Effector memory CD8-positive, alpha-beta T cell (primary cell): Measurements from ENCODE around the gene NARS2.

Experiments used
- ATAC-seq: fragments of 150-1000 bp; cut with Tn5 transposase; replicated peaks from 2 replicates; pipeline ENCODE4 v1.10.0; 2021; ENCODE audit warnings: mild to moderate bottlenecking, moderate library complexity
- DNase-seq, 3 experiments: peaks; one replicate each; pipeline ENCODE4 v3.0.0; 2021
- H3K27ac Mint-ChIP-seq, 2 donors: one replicate each; pipeline ENCODE4 v1.8.0; 2022; ENCODE audit warnings: mild to moderate bottlenecking in 2 of 2, mixed read lengths in 2 of 2, moderate library complexity in 2 of 2
- H3K27me3 Mint-ChIP-seq, 2 donors: one replicate each; pipeline ENCODE4 v1.8.0; 2022; ENCODE audit warnings: mixed read lengths in 2 of 2
- H3K36me3 Mint-ChIP-seq: one replicate; pipeline ENCODE4 v1.8.0; 2022; ENCODE audit warnings: mild to moderate bottlenecking, moderate library complexity, mixed read lengths; ENCODE audit not compliant: insufficient read depth
- H3K4me1 Mint-ChIP-seq, 2 donors: one replicate each; pipeline ENCODE4 v1.8.0; 2022; ENCODE audit warnings: low read depth in 2 of 2, mixed read lengths in 2 of 2
- H3K4me3 Mint-ChIP-seq, 2 donors: one replicate each; pipeline ENCODE4 v1.8.0; 2022; ENCODE audit warnings: mild to moderate bottlenecking in 2 of 2, mixed read lengths in 2 of 2, moderate library complexity in 2 of 2
- H3K9me3 Mint-ChIP-seq, 2 donors: one replicate each; pipeline ENCODE4 v1.8.0; 2022; ENCODE audit warnings: mixed read lengths in 2 of 2

NARS2 gene

GRCh38 chr11:78426845-78427244, 147.8 kb downstream of the NARS2 start:
- Mint-ChIP-seq H3K36me3 (no peaks in the 10 kb centered on the region), H3K9me3 (no peaks in the 10 kb centered on the region), H3K4me1 (no peaks in the 10 kb centered on the region), H3K27ac (no peak overlapping the region), H3K4me3 (no peak overlapping the region), H3K27me3 (peaks cover 3 to 4% of the 10 kb centered on the region in 2 donors)
- DNase-seq = no peak
- ATAC-seq = no peak

DNA sequence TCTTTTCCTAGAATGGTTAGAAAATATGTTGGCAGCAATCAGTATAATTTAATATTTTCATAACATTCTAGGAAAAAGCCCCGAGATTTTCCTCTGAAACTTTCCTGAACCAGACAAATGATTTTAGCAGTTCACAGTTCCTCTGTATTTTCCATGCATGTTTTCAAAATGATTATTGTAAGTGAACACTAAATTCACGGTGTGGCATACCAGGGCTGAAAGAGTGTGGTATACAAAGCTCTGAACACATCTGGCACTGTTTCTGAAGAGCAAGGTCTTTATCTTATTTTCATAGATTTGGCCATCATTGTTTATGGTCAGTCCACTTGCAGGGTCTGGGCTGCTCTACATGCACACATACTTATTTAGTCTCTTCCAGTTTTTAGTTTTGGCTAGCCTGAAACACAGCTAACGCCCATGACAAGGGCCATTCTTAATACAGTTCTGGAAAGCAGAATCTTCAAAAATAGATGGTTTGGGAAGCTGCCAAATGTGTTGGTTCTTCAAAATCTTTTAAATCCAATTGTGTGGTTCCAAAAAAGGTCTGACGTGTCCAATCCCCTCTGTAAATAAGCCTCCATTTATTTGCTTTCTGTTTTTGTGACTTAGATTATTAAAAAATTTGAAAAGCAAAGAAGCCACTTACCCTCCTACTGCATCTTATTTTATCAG, 149.1 kb downstream of the NARS2 start:
- Mint-ChIP-seq H3K9me3 (no peaks in the 10 kb centered on the region), H3K4me3 (no peak overlapping the region), H3K36me3 (peaks cover 2% of the 10 kb centered on the region), H3K4me1 (no peaks in the 10 kb centered on the region), H3K27ac (no peak overlapping the region), H3K27me3 (peaks cover 6 to 14% of the 10 kb centered on the region in 2 donors)
- ATAC-seq = no peak
- no peak for DNase-seq

- H3K36me3 Mint-ChIP-seq = peaks cover 2% of the 10 kb centered on the region
- no peak overlapping the region for H3K27ac Mint-ChIP-seq
- ATAC-seq (no peak), DNase-seq (no peak)
- H3K9me3 Mint-ChIP-seq = no peaks in the 10 kb centered on the region
- H3K27me3 Mint-ChIP-seq = peaks cover 12 to 24% of the 10 kb centered on the region in 2 donors
- peaks cover 2 to 3% of the 10 kb centered on the region in 2 donors for H3K4me1 Mint-ChIP-seq
- H3K4me3 Mint-ChIP-seq = no peak overlapping the region
Measured at GRCh38 chr11:78424334-78425270, 150.1 kb downstream of the NARS2 start.

GRCh38 chr11:78423241-78423640, 151.4 kb downstream of the NARS2 start:
- H3K36me3 Mint-ChIP-seq = peaks cover 2% of the 10 kb centered on the region
- H3K4me3 Mint-ChIP-seq = no peak overlapping the region
- H3K9me3 Mint-ChIP-seq = no peaks in the 10 kb centered on the region
- DNase-seq (no peak), ATAC-seq (no peak)
- H3K4me1 Mint-ChIP-seq = peaks cover 3 to 7% of the 10 kb centered on the region in 2 donors
- peaks cover 17 to 30% of the 10 kb centered on the region in 2 donors for H3K27me3 Mint-ChIP-seq
- no peak overlapping the region for H3K27ac Mint-ChIP-seq

DNA sequence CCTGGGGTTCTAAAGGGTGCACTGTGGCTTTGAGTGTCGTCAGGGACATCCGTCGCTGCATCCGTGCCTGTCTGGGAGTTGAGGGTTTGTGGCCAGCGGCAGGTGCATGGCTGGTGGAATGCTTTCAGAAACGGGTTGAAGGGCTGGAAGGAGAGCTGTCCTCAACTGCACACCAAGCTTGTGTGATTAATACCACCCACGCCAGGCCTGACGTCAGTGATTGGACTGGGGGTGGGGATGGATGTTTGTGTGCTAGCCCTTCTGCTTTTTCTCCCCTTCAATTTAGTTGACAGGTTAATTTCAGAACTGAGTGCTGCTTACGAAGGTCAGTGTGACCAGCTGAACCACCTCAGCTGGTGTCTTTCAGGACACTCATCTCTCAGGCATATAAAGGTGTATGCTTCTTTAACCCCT, 153.9 kb downstream of the NARS2 start:
- peaks cover 17 to 30% of the 10 kb centered on the region in 2 donors for H3K27me3 Mint-ChIP-seq

DNA sequence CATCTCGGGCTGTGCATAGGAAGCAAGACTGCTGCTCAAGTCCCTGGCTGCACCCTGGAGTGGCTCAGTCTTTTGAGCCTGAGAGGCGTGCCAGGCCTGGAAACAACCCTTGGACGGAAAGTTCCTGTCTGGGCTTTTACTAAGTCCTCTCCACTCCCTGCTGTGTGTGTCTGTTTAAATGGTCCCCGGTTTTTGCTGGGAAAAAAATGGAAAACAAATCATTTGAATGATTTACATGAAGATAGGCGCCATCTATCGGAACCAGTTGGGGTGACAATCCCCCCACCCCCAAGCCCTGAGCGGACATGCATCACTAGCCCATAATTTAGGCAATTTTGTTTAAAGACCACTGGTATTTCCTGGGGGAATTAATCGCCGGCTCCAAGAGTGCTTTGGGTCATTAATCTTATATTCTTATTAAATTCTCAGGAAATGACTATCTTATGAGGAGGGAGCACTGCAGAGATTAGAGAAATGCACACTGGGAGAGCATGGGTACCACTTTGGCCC, 154.4 kb downstream of the NARS2 start:
- peaks cover 7 to 11% of the 10 kb centered on the region in 2 donors for H3K4me1 Mint-ChIP-seq
- peaks cover 17 to 30% of the 10 kb centered on the region in 2 donors for H3K27me3 Mint-ChIP-seq
- DNase-seq (peak; percentile 12 to 37 (median 27)), ATAC-seq (no peak)
- peaks cover 2% of the 10 kb centered on the region for H3K36me3 Mint-ChIP-seq
- H3K4me3 Mint-ChIP-seq = no peak overlapping the region
- no peak overlapping the region for H3K27ac Mint-ChIP-seq
- no peaks in the 10 kb centered on the region for H3K9me3 Mint-ChIP-seq

More for the DNA sequence above, 153.9 kb downstream of the NARS2 start:
- Mint-ChIP-seq H3K27ac (no peak overlapping the region), H3K4me1 (peaks cover 7 to 11% of the 10 kb centered on the region in 2 donors), H3K4me3 (no peak overlapping the region), H3K9me3 (no peaks in the 10 kb centered on the region), H3K36me3 (peaks cover 2% of the 10 kb centered on the region)
- peak in 1 of 3 experiments; percentile 10 for DNase-seq
- ATAC-seq = no peak

GRCh38 chr11:78419327-78419726, 155.3 kb downstream of the NARS2 start:
- DNase-seq (no peak), ATAC-seq (no peak)
- Mint-ChIP-seq H3K36me3 (peaks cover 2% of the 10 kb centered on the region), H3K4me1 (peaks cover 7 to 11% of the 10 kb centered on the region in 2 donors), H3K9me3 (no peaks in the 10 kb centered on the region), H3K27me3 (peaks cover 17 to 30% of the 10 kb centered on the region in 2 donors), H3K4me3 (peak overlapping the region in 1 of 2 donors; percentile 70), H3K27ac (no peak overlapping the region)

- Mint-ChIP-seq H3K27ac (peak overlapping the region; percentile 15 to 19), H3K27me3 (peaks cover 17 to 30% of the 10 kb centered on the region in 2 donors), H3K4me3 (peak overlapping the region; percentile 68 to 70), H3K9me3 (no peaks in the 10 kb centered on the region), H3K4me1 (peaks cover 7 to 11% of the 10 kb centered on the region in 2 donors), H3K36me3 (peaks cover 2% of the 10 kb centered on the region)
- DNase-seq = no peak
- ATAC-seq = no peak
Measured at GRCh38 chr11:78418584-78419211, 156.0 kb downstream of the NARS2 start.

- Mint-ChIP-seq H3K4me3 (peak overlapping the region; percentile 68 to 70), H3K9me3 (no peaks in the 10 kb centered on the region), H3K27ac (no peak overlapping the region), H3K36me3 (peaks cover 2% of the 10 kb centered on the region), H3K4me1 (peaks cover 7 to 11% of the 10 kb centered on the region in 2 donors), H3K27me3 (peaks cover 17 to 30% of the 10 kb centered on the region in 2 donors)
- DNase-seq (peak; percentile 71 to 76 (median 73)), ATAC-seq (peak; percentile 77)
Measured at GRCh38 chr11:78417888-78418583, 156.6 kb downstream of the NARS2 start.

DNA sequence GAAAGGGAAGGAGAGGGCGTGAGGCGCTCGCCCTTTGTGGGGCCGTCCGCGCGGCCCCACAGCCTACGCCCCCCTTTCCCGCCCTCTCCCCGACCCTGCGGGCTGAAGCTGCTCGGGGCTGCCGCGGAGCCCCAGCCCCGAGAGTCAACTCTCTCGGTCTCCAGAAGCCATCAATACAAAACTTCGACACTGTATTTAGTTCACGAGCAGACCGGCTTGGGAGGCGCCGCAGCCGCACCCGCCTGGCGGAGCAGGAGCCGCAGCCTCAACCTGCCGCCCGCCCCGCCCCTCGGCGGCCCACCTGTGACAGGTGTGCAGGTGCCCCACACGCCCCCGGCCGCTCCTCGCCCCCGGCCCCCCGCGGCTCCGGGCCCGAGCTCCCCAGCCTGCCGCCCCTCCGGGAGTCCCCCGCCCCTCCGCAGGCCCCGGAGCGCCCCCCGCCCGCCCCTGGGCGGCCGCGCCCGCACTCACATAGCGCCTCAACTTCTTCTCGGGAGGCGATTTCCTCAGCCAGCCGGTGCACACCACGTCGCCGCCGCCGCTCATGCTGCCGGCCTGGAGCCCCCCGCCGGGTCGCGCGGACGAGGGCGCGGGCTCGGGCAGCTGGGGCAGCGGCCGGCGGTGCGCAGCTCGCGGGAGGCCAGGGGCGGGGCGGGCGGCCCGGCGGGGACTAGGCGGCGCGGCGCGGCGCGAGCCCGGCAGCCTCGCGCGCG, 157.3 kb downstream of the NARS2 start, which contains the start of gene GAB2:
Gene GAB2 (minus strand): TSS at position 646 of the 713 bp plus-strand sequence. CDS start 100 bp downstream, at position 546.
- peaks cover 7 to 11% of the 10 kb centered on the region in 2 donors for H3K4me1 Mint-ChIP-seq

GRCh38 chr11:78416285-78417174, 158.1 kb downstream of the NARS2 start:
- Mint-ChIP-seq H3K4me3 (peak overlapping the region; percentile 80), H3K27ac (peak overlapping the region; percentile 61 to 69), H3K9me3 (no peaks in the 10 kb centered on the region), H3K36me3 (peaks cover 2% of the 10 kb centered on the region), H3K27me3 (peaks cover 11 to 23% of the 10 kb centered on the region in 2 donors), H3K4me1 (peaks cover 7 to 11% of the 10 kb centered on the region in 2 donors)
- peak; percentile 61 for ATAC-seq
- DNase-seq = peak; percentile 70 to 76 (median 72)

More for the DNA sequence above, 157.3 kb downstream of the NARS2 start, which contains the start of gene GAB2:
- ATAC-seq = peak; percentile 23
- peaks cover 2% of the 10 kb centered on the region for H3K36me3 Mint-ChIP-seq
- peaks cover 17 to 30% of the 10 kb centered on the region in 2 donors for H3K27me3 Mint-ChIP-seq
- no peaks in the 10 kb centered on the region for H3K9me3 Mint-ChIP-seq
- DNase-seq = peak in 1 of 3 experiments; percentile 14
- H3K4me3 Mint-ChIP-seq = peak within 1 kb of the TSS; percentile 80
- H3K27ac Mint-ChIP-seq = peak within 1 kb of the TSS; percentile 61 to 69
